Amniotic epithelial cell (primary cell): ENCODE data around the gene CD44.

Experiments used
- DNase-seq: peaks from one replicate; pipeline ENCODE4 v3.0.0-alpha.2; 2010; ENCODE audit warnings: low read depth

The CD44 gene

DNA sequence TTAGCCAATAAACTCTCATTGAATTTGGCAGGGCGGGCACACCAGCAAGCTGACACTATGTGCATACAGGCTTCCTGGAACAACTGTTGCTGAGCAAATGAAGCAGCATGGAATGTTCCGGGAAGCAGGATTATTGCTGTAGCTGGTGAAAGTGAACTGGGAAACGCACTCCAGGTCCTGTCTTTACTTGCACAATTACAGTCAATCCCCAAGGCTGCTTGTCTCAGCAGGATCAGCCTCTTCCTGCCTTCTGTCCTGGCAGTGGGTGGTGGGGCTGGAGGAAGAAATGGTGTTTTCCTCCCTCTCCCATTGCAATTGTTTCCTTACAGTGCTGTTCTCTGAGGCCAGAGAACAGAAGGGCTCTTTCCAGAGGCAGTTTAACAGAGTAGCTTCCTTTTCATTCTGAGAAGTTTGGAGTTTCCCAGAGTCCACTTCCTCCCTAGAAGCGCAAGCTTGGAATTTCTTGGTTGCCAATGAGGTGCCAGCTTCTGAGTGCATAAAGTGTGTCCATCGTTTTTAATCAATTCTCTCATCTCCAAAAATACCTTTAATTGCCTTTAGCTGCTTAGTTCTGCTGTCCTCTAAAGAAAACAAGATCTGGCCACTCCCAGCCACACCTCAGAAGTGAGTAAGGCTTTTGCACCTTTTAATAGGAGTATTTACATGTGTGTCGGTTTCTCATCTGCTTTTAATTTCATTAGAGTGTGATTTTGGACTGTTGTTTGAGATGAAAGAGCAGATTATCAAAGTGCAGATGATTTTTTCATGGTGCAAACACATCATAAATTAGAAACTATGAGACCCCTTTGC lies 19.9 kb downstream of the CD44 start:
- peak; percentile 69 for DNase-seq

DNA sequence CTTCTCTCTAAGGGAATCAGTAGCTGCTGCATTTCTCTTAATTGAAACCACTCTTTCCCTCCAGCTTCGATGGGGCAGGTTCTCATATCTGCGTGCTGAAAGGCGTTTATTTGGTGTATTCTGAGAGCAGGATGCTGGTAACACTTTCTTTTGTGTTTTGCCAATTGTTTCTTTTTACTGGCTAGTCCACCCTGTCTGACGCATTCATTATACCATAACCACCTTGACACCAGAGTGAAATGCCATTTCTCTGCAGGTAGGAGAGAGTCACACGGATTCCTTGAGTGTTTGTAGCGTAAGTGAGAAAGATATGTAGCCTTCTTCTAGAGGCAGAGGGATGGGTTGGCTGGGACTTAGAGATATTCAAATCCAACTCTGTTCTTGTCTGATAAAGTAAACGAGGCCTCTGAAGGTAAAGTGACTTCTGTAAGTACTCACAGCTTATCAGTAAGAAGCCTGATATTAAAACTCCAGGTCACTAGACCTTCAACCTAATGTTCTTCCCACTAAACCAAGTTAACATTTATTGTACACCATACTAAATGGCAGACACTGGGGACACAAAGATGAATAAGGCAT lies 21.4 kb downstream of the CD44 start:
- DNase-seq, result no peak

GRCh38 chr11:35160902-35161597 lies 22.1 kb downstream of the CD44 start:
- no peak for DNase-seq

DNA sequence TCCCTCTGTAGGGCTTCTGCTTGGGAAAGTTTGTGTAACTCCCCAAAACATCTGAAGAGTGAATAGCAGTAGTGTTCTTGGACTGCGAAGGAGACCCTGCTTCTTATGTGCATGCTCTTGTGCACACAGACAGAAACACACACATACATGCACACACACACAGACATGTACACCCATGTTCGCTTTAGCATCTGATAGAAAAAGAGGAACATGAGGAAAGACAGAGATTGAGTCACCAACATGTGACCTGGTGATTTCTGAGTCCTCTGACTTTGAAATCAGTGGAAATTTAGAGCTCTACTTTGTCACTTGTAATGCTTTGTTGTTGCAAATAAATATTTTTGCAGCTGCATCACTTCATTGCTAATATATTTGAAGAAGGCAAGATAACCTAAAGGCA lies 23.8 kb downstream of the CD44 start:
- no peak for DNase-seq

DNA sequence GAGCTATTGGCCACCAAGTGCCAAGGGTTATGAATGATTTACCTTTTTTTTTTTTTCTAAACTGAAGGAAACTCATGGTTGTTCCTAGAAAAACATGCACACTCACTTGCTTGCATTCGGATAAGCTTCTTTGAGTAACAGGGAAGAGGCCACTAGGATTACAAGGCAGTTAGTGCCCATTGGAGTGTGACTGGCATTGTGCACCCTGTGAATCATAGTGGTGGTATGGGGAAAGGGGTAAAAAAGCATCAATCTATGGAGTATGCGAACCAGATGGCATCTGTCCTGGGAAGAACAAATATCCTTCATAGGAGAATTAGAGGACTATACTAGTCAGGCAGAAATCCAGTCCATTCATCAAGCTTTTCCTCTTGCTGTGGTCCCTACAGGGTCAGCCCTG lies 24.2 kb downstream of the CD44 start:
- peak; percentile 43 for DNase-seq

GRCh38 chr11:35163702-35164496 lies 24.9 kb downstream of the CD44 start:
- no peak for DNase-seq

- DNase-seq, result no peak
Observed at GRCh38 chr11:35165030-35165422, 26.1 kb downstream of the CD44 start.

GRCh38 chr11:35165423-35166368 lies 26.7 kb downstream of the CD44 start:
- DNase-seq, result peak; percentile 71

DNA sequence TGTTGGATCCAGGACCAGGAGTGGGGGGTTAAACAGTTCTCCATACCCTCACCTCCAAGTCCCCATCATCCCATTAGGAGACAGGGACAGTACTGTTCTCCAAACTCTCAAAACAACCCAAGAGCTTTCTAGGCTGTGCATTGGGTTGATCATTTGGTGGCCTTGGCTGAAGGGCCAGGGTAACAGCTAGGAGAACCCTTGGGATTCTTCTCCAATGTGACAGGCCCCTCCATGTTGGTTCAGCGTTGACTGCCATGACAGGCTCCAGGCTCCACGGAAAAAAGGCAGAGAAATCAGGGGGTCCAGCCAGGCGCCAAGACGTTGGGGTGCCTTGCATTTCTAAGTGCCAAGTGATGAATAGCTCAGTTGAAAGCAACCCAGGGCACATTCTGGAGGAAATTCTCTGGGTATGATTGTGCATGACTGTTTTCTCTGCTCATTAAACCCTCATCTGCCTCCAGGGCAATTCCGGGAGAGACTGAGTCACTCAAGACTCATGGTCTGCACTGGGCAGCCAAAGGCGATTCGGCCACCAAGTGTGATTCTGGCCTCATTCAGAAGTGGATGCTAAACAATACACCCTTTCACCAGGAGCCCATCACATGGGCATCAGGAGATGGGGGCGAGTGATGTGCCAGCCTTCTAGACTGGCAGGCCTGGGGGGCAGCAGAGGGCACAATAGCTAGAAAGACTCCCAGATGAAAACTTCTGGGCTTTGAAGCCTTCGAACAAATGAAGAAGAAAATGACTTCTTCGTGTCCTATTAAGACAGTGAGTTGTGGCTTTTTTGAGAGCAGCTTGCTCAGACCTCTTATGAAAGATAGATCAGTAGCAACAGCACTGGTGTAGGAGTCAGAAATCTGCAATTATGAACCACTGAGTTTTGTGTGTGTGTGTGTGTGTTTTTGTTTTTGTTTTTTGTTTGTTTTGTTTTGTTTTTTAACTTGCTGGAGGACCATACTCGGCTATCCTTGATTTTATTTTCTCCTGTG lies 27.7 kb downstream of the CD44 start:
- DNase-seq, result peak; percentile 90

DNA sequence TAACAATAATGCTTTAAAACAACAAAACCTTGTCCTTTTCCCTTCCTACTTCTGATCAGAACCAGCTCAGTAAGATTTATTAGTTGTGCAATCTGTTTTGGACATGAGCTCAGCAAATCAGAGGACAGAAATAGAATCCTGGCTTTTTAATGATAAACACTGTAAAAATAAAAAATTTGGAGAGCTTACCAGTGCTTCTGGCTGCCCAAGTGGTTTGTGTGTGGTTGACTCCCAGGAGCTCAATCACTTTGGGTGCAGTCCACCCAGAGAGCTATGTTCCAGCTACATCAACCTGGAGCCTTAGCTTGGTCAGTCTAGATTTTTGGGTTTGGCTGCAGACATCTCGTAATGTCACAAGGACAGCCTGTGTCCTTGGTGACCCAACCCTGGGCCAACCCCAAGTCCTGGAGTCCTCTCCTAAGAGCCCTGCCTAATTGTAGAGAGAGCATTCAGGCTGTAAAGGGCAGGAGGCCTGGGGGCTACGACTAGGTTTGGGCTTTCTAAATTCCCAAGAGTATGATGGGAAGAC lies 28.5 kb downstream of the CD44 start:
- DNase-seq, result no peak

- peak; percentile 49 for DNase-seq
Observed at GRCh38 chr11:35168671-35169070, 29.7 kb downstream of the CD44 start.

GRCh38 chr11:35169112-35169511 lies 30.1 kb downstream of the CD44 start:
- no peak for DNase-seq

GRCh38 chr11:35169754-35170153 lies 30.8 kb downstream of the CD44 start:
- DNase-seq, result no peak

DNA sequence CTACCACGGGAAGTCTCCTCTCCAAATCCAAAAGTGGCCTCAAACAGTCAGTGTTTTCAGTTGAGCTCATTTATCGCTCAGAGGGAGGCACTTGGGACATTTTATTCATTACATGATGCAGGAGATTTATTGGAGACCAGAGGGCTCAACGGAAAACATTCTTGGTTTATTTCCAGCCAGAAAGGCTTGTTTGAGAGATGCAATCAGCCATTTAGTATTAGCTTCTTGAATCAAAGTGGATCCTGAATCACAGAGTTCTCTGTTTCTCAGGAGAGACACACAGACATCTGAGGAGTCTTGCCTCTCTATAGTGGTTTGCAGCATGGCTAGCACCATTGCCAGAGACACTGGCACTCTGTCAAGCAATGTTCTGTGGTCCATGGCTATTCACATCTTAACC lies 31.5 kb downstream of the CD44 start:
- DNase-seq, result no peak

DNA sequence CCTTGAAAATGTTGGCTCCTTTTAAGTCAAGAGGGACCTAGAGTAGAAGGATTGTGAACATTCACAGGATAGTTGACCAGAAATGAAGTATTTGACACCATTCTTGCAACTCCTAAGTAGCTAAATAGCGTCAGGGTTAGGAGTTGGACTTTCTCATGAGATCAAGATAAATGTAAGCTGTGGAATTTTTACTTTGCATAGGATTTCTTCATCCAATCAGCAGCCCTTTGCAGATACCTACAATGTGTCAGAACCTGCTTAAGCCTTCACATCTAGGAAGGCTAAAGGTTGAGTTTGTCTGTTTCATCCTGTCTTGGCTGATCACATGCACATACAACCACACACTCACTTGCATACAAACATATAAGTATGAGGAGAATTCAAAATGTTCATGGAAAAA lies 32.3 kb downstream of the CD44 start:
- DNase-seq, result no peak

- DNase-seq, result peak; percentile 79
Observed at GRCh38 chr11:35173011-35173511, 34.1 kb downstream of the CD44 start.

- no peak for DNase-seq
Observed at GRCh38 chr11:35173616-35174566, 34.9 kb downstream of the CD44 start.

- peak; percentile 85 for DNase-seq
Observed at GRCh38 chr11:35174666-35175065, 35.7 kb downstream of the CD44 start.
